ENCODE data around the gene GSG1L. TPM values are rescaled to one million over a fixed set of nuclear protein-coding genes. Genes with fewer than 3 reads are reported as not detected.

Gene GSG1L
- total and polyA plus RNA-seq, 9 of the 15 experiments (the other 6 are each of a cell fraction or from before 2014, with no cell fraction given): not detected

DNA sequence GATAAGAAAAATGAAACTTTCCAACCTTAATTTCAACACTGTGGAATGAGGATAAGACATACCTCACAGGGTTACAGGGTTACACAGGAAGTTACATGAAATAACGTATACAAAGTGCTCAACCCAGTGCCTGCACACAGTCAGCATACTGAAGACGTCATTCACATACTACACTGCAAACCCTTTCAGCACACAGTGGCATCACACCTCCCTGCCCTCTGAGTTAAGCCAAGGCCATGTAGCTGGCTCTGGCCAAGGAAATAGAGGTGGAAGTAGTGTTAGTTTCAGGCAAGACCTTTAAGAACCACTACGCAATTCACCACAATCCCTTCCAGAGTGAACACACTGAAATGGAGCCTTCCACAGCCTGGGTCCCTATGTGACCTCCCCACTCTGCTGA lies 46.6 kb upstream of the GSG1L start (continued):
- TF ChIP-seq, protein P1, sequence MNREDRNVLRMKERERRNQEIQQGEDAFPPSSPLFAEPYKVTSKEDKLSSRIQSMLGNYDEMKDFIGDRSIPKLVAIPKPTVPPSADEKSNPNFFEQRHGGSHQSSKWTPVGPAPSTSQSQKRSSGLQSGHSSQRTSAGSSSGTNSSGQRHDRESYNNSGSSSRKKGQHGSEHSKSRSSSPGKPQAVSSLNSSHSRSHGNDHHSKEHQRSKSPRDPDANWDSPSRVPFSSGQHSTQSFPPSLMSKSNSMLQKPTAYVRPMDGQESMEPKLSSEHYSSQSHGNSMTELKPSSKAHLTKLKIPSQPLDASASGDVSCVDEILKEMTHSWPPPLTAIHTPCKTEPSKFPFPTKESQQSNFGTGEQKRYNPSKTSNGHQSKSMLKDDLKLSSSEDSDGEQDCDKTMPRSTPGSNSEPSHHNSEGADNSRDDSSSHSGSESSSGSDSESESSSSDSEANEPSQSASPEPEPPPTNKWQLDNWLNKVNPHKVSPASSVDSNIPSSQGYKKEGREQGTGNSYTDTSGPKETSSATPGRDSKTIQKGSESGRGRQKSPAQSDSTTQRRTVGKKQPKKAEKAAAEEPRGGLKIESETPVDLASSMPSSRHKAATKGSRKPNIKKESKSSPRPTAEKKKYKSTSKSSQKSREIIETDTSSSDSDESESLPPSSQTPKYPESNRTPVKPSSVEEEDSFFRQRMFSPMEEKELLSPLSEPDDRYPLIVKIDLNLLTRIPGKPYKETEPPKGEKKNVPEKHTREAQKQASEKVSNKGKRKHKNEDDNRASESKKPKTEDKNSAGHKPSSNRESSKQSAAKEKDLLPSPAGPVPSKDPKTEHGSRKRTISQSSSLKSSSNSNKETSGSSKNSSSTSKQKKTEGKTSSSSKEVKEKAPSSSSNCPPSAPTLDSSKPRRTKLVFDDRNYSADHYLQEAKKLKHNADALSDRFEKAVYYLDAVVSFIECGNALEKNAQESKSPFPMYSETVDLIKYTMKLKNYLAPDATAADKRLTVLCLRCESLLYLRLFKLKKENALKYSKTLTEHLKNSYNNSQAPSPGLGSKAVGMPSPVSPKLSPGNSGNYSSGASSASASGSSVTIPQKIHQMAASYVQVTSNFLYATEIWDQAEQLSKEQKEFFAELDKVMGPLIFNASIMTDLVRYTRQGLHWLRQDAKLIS (CRISPR knock-in tag; IDR thresholded peaks at IDR 0.05): no peak
- no peak for TF ChIP-seq YY1 (IDR thresholded peaks at IDR 0.05; ENCODE audit: borderline replicate concordance in 1 of 3, control insufficient read depth in 1 of 3, extremely low read depth in 1 of 3, insufficient read depth in 3 of 3, insufficient read length in 1 of 3, insufficient replicate concordance in 2 of 3, low read depth in 1 of 3, low read length in 2 of 3)
- TF ChIP-seq KAT7 (CRISPR knock-in tag; IDR thresholded peaks at IDR 0.05; ENCODE audit: borderline replicate concordance): no peak
- TF ChIP-seq SRSF7 (optimal IDR thresholded peaks at IDR 0.05; ENCODE audit: low read depth, low read length): no peak
- TF ChIP-seq EP400 (IDR thresholded peaks at IDR 0.05): 0 out of 2 replicates have a peak, but pooled peaks have one; percentile 8
- TF ChIP-seq SPI1 (IDR thresholded peaks at IDR 0.05; ENCODE audit: borderline replicate concordance, low read depth, low read length): no peak
- no peak for TF ChIP-seq HMG20A (CRISPR knock-in tag; conservative IDR thresholded peaks at IDR 0.05)
- TF ChIP-seq FIP1L1 (IDR thresholded peaks at IDR 0.05; ENCODE audit: low read depth, low read length, poor library complexity, severe bottlenecking): no peak
- TF ChIP-seq XRCC5 (IDR thresholded peaks at IDR 0.05; ENCODE audit: low read depth, low read length): no peak
- TF ChIP-seq, protein P2, sequence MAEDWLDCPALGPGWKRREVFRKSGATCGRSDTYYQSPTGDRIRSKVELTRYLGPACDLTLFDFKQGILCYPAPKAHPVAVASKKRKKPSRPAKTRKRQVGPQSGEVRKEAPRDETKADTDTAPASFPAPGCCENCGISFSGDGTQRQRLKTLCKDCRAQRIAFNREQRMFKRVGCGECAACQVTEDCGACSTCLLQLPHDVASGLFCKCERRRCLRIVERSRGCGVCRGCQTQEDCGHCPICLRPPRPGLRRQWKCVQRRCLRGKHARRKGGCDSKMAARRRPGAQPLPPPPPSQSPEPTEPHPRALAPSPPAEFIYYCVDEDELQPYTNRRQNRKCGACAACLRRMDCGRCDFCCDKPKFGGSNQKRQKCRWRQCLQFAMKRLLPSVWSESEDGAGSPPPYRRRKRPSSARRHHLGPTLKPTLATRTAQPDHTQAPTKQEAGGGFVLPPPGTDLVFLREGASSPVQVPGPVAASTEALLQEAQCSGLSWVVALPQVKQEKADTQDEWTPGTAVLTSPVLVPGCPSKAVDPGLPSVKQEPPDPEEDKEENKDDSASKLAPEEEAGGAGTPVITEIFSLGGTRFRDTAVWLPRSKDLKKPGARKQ (CRISPR knock-in tag; IDR thresholded peaks at IDR 0.05): no peak
- TF ChIP-seq, protein P3, sequence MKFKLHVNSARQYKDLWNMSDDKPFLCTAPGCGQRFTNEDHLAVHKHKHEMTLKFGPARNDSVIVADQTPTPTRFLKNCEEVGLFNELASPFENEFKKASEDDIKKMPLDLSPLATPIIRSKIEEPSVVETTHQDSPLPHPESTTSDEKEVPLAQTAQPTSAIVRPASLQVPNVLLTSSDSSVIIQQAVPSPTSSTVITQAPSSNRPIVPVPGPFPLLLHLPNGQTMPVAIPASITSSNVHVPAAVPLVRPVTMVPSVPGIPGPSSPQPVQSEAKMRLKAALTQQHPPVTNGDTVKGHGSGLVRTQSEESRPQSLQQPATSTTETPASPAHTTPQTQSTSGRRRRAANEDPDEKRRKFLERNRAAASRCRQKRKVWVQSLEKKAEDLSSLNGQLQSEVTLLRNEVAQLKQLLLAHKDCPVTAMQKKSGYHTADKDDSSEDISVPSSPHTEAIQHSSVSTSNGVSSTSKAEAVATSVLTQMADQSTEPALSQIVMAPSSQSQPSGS (CRISPR knock-in tag; IDR thresholded peaks at IDR 0.05): no peak
- no peak for TF ChIP-seq HNRNPH1 (optimal IDR thresholded peaks at IDR 0.05; ENCODE audit: low read depth, low read length)
- TF ChIP-seq CREM (IDR thresholded peaks at IDR 0.05; ENCODE audit: low read depth): no peak
- 0 out of 2 replicates have a peak, but pooled peaks have one; percentile 9 for TF ChIP-seq SMAD4 (CRISPR knock-in tag; conservative IDR thresholded peaks at IDR 0.05)
- TF ChIP-seq HOXB6 (CRISPR knock-in tag; IDR thresholded peaks at IDR 0.05; ENCODE audit: borderline replicate concordance): no peak

Data from K562 (cell line).